ENCODE measurements around the gene TGFBR3L.
A peak's percentile ranks its signal among the peaks of the same experiment; 100 is the strongest.
"Not testable (repeated sequence)": the region's sequence is repeated elsewhere in the genome, so short reads cannot be mapped to it uniquely, and the experiment has no call there.

TGFBR3L gene

GRCh38 chr19:7918615-7919421 lies 4.2 kb downstream of the TGFBR3L start:
- no peak for DNase-seq

GRCh38 chr19:7919610-7920518 lies 5.2 kb downstream of the TGFBR3L start, which contains the start of gene SNAPC2:
Gene SNAPC2, plus strand, starts transcription at chr19:7920338. Its CDS starts 29 bp downstream, at chr19:7920367.
- DNase-seq = peak; percentile 94

DNA sequence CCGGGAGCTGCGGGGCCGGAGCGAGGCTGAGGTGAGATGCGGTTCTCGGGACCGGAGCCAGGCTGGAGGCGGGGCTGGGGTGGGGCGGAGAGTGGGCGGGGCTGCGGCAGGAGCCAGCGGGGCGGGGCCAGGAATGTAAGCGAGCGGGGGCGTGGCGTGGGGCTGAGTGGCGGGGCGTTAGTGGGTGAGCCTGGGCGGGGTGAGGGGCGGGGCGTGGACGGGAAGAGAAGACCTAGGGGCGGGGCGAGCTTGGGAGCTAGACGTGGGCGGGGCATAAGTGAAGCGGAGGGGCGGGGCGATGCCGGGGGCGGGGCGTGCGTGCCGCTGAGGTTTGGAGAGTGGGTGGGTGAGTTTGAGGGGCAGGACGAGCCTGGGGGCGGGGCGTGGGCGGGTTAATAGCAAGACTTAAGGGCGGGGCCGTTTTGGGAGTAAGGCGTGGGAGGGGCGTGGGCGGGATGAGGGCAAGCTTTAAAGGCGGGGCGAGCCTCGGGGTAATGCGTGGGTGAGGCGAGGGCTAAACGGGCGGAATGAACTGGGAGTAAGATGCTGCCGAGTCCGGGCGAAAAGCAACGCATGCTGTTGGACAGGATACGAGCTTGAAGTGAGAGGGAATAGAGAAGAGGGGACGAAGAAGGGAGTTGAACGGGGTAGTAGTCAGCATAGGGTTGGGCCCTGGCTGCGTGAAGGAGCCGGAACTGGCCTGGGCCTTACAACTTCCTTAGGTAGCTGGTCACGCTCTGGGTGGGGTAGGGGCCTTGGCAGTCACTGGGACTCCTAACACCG lies 6.1 kb downstream of the TGFBR3L start:
- DNase-seq = peak; percentile 95

GRCh38 chr19:7921302-7921966 lies 6.8 kb downstream of the TGFBR3L start:
- no peak for DNase-seq

- DNase-seq = no peak
Measured at GRCh38 chr19:7921967-7922835, 7.6 kb downstream of the TGFBR3L start.

- no peak for DNase-seq
Measured at GRCh38 chr19:7922836-7923195, 8.2 kb downstream of the TGFBR3L start.

GRCh38 chr19:7923295-7924191 lies 8.9 kb downstream of the TGFBR3L start:
- DNase-seq = no peak

- no peak for DNase-seq
Measured at GRCh38 chr19:7924241-7924640, 9.6 kb downstream of the TGFBR3L start.

GRCh38 chr19:7924651-7925170 lies 10.1 kb downstream of the TGFBR3L start:
- no peak for DNase-seq

DNA sequence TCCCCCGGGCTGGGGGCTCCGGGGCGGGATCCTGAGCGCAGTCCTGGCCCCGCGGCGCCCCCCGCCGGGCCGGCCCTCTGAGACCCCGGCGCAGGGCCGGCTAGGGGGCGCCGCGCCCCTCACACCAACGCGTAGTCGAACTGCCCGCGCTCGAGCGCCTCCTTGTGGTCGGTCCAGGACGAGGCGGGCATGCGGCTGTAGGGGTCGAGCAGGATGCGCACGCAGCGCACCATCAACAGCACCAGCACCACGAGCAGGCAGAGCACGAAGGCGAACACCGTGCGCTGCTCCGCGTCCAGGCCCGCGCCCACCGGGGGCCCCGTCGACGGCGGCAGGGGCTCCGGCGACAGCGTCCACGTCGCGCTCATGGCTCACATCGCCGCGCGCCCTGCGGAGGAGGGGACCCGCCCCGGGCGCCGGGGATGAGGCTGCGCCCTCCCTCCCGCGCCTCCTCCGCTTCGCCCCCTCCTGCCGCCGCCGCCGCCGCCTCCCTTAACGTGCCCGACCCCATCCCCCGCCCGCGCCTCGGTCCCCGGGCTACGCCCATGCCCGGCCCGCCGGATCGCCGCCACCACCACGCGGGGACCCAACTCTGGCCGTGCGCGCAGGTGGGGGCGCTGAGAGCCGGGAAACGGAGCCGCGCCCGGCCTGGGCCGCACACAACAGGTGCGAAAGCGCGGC lies 10.7 kb downstream of the TGFBR3L start:
- peak; percentile 71 for DNase-seq

DNA sequence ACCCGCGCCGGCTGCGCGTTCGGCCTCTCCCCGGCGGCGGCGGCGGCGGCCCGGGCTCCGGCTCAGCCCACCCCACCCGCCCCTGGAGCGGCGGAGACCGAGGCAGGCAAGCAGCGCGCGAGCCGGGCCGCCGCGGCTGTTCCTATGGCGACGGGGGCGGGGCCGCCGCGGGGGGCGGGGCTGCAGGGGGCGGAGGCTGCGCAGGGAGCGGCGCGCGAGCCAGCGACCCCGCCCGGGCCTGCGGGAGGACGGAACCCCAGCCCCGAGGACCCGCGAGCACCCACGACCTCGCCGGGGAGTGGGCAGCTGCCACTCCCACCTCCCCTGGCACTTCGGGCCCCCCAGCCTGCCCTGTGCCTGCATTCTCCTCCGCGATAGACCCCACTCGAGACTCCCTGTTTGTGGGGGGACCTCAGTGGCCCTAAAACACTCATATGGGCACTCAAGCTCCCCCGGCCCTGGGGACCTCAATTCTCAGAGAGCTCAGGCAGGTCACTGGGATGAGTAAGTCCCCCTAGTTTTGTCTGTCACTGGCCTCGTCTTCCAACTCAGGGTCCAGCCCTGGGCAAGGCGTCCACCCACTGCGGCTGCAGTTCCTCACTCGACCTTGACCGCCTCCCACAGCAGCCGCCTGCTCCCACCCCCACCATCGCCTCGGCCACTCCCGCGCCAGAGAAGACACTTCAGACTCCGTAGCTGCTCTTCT lies 11.5 kb downstream of the TGFBR3L start, which contains the start of gene CTXN1:
Gene CTXN1, minus strand, starts transcription at position 115 of the 706 bp plus-strand sequence. CDS start 597 bp downstream, outside the sequence.
- DNase-seq = peak; percentile 48

DNA sequence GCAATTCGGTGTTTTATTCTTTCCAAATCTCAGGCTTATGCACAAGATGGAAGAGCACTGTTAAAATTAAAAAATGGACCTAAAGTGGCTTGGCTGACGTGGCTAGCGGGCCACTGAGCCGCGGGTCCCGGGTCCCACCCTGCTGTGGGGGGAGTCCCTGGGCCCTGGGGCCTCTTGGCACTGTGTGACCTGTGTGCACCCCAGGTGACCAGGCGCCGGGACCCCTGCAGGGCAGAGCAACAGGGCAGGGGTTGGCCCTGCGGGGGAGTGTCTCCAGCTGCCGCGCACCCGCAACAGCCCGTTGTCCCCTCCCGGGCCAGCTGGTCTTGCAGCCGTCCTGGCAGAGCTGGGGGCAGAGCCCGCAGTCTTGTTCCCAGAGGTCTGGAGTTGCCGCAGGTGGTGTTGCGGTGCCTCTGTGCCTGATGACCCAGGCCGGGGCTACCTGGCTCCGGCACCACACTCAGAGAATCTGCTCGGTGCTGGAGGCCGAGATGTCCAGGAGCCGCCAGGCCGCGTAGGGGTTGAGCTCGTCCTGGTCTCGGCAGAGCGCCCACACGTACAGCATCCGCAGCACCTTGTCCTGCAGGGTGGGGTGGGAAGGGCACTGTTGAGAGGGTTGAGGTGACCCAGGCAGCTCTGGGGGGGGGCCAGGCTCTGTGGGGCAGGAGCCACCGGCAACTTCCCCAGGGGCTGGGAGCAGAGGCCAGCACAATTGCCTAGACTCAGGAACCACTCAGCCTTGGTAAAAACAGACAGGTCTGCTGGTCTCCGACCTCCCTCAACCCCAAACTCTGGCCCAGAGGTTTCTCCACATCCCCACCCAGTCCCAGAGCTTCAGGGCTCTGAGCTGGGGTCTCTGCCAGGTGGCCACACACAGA lies 12.3 kb downstream of the TGFBR3L start:
- no peak for DNase-seq

GRCh38 chr19:7927605-7928333 lies 13.1 kb downstream of the TGFBR3L start:
- no peak for DNase-seq

DNA sequence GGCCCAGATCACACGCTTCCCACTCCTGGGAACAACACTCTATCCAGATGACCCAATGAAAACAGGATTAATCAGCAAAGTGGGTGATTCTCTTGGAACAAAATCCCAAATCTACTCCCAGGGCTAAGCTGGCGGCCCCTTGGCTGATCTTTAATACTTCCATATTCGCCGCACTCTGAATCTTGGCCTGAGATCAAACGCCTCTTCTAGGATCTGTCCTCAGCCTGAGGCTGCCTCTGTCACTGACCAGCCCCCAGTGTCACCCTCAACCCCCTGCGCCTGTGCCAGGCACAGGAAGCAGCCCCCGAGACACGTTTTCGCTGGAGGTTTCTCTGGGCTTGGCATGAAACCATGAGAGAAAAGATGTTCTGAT lies 13.7 kb downstream of the TGFBR3L start:
- DNase-seq = no peak

DNA sequence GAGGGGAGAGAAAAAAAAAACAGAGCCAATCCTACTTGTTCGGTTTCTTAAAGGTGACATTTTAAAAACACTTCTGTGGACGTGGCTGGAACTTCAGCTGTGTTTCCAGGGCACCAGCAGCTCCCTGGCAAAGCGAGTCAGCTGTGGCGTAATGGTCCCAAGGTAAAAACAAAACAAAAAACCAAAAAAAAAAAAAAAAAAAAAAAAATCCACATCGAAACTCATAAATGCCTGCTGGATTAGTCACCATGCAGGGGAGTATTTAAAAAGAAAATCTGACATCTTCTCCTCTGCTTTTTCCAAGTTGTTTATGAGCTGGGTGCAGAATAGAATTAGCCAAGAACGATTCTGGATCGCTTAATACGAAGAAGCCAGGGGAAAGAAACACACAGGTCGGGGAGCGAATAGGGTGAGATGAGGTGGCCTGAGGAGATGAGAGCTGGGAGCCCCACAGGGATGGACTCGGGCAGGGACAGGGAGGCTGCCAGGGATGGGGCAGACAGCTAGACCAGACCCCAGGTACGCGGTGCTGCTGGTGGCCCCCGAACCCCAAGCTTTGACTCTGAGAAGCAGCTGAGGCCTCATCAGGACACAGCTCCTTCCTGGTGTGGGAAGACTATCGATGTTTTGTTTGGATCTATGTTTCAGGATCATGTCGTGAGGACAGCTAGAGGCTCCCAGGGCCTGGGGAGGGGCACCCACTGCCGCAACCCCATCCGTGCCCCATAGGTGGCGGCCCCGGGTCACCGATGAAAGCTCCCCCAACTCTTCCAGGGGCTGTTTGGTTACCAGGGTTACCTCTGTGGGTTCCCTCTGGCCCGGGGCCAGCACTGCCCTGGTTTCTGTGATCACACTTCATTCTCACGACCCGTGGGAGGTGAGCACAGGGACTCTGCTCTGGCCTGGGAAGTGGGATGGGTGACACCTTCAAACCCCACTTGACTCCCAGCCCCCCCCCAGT lies 14.4 kb downstream of the TGFBR3L start:
- peak; percentile 81 for DNase-seq

DNA sequence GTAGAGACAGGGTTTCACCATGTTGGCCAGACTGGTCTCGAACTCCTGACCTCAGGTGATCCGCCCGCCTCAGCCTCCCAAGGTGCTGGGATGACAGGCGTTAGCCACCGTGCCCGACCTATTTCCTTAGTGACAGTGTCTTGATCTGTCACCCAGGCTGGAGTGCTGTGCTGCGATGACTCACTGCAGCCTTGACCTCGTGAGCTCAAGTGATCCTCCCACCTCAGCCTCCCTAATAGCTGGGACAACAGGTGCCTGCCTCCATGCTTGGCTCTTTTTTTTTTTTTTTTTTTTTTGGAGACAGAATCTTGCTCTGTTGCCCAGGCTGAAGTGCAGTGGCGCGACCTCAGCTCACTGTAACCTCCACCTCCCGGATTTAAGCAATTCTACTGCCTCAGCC lies 15.4 kb downstream of the TGFBR3L start:
- not testable (repeated sequence) for DNase-seq
